SK-N-SH (cell line): Measurements from ENCODE around the gene CA7.

Source experiments
- CHD2 ChIP-seq: fragments of 150-350 bp; IDR thresholded peaks from 2 replicates; pipeline ENCODE4 v1.6.1; 2018; ENCODE audit warnings: low read length; ENCODE audit not compliant: partially characterized antibody
- FOSL2 ChIP-seq: IDR thresholded peaks from 2 replicates; pipeline ENCODE4 v1.4.0; 2012; ENCODE audit warnings: low read depth, mild to moderate bottlenecking, moderate library complexity, borderline replicate concordance
- MAX ChIP-seq: IDR thresholded peaks from 2 replicates; pipeline ENCODE4 v1.4.0; 2012; ENCODE audit warnings: low read depth
- MXI1 ChIP-seq: IDR thresholded peaks from 2 replicates; pipeline ENCODE4 v1.6.1; 2012; ENCODE audit warnings: mild to moderate bottlenecking, low read depth, low read length, improper control_type of control experiment
- POLR2AphosphoS5 ChIP-seq: IDR thresholded peaks from 2 replicates; pipeline ENCODE4 v1.6.1; 2012; ENCODE audit warnings: low read depth, low read length
- USF1 ChIP-seq: IDR thresholded peaks from 2 replicates; pipeline ENCODE4 v1.4.0; 2012; ENCODE audit warnings: low read depth, borderline replicate concordance
- YY1 ChIP-seq: IDR thresholded peaks from 2 replicates; pipeline ENCODE4 v1.4.0; 2012; ENCODE audit warnings: low read depth, mild to moderate bottlenecking
- TF ChIP-seq, protein P1 (sequence below): IDR thresholded peaks from 2 replicates; pipeline ENCODE4 v1.6.1; 2012; ENCODE audit warnings: mild to moderate bottlenecking, low read depth, low read length, moderate library complexity
- TF ChIP-seq, protein P2 (sequence below): fragments of 200-600 bp; sonication (generic); IDR thresholded peaks from 2 replicates; pipeline ENCODE4 v1.6.1; 2017; ENCODE audit warnings: antibody characterized with exemption, mild to moderate bottlenecking, moderate library complexity

DNA sequence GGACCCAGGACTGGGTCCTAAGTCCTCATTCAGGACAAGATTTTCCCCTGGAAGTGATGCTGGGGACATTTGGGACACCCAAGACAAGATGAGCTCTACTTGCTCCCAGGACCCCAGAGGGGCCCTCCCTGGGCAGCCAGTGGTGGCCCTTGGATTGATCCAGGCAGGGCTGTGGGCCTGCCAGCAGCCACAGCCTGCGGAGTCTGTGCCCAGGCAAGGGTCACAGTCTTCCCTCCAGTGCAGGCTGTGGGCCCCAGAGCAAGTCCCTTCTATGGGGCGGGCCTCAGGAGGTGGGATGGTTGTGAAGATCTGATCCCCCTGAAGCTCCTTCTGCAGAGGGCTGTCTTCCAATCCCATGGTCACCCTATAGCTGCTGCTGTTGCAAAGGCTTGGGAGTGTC is 12.6 kb downstream of the CA7 start:
- TF ChIP-seq, protein P1, sequence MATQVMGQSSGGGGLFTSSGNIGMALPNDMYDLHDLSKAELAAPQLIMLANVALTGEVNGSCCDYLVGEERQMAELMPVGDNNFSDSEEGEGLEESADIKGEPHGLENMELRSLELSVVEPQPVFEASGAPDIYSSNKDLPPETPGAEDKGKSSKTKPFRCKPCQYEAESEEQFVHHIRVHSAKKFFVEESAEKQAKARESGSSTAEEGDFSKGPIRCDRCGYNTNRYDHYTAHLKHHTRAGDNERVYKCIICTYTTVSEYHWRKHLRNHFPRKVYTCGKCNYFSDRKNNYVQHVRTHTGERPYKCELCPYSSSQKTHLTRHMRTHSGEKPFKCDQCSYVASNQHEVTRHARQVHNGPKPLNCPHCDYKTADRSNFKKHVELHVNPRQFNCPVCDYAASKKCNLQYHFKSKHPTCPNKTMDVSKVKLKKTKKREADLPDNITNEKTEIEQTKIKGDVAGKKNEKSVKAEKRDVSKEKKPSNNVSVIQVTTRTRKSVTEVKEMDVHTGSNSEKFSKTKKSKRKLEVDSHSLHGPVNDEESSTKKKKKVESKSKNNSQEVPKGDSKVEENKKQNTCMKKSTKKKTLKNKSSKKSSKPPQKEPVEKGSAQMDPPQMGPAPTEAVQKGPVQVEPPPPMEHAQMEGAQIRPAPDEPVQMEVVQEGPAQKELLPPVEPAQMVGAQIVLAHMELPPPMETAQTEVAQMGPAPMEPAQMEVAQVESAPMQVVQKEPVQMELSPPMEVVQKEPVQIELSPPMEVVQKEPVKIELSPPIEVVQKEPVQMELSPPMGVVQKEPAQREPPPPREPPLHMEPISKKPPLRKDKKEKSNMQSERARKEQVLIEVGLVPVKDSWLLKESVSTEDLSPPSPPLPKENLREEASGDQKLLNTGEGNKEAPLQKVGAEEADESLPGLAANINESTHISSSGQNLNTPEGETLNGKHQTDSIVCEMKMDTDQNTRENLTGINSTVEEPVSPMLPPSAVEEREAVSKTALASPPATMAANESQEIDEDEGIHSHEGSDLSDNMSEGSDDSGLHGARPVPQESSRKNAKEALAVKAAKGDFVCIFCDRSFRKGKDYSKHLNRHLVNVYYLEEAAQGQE, result no peak
- TF ChIP-seq, protein P2, sequence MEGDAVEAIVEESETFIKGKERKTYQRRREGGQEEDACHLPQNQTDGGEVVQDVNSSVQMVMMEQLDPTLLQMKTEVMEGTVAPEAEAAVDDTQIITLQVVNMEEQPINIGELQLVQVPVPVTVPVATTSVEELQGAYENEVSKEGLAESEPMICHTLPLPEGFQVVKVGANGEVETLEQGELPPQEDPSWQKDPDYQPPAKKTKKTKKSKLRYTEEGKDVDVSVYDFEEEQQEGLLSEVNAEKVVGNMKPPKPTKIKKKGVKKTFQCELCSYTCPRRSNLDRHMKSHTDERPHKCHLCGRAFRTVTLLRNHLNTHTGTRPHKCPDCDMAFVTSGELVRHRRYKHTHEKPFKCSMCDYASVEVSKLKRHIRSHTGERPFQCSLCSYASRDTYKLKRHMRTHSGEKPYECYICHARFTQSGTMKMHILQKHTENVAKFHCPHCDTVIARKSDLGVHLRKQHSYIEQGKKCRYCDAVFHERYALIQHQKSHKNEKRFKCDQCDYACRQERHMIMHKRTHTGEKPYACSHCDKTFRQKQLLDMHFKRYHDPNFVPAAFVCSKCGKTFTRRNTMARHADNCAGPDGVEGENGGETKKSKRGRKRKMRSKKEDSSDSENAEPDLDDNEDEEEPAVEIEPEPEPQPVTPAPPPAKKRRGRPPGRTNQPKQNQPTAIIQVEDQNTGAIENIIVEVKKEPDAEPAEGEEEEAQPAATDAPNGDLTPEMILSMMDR, result no peak
- TF ChIP-seq POLR2AphosphoS5 (no peak), FOSL2 (no peak), YY1 (no peak), CHD2 (no peak), USF1 (no peak), MAX (no peak), MXI1 (no peak)
